ENCODE data around the gene EFCAB7.

EFCAB7 gene

DNA sequence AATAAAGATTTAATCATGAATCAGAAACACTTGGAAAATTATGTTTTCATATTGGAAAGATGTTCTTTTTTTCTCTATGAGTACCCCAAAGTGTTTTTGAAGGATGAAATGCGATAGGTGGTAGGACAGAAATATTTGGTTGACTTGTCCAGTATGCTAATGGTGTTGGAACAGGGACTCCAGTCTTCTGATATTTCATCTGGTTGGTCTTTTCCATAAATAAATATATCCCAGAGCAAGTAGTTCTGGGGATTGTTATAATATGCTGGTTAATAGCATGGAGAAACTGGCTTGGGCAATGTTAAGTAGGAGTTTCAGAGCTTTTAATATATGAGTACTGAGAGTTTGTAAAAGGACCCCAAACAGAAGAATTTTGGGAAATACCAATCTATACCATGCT, 78.6 kb downstream of the EFCAB7 start:
- no peak for DNase-seq (ENCODE audit: low read depth, low spot score)

- DNase-seq (ENCODE audit: low read depth, low spot score): no peak
Measured at GRCh38 chr1:63602629-63603028, 79.3 kb downstream of the EFCAB7 start.

- DNase-seq (ENCODE audit: low read depth, low spot score): no peak
Measured at GRCh38 chr1:63603810-63604209, 80.5 kb downstream of the EFCAB7 start.

DNA sequence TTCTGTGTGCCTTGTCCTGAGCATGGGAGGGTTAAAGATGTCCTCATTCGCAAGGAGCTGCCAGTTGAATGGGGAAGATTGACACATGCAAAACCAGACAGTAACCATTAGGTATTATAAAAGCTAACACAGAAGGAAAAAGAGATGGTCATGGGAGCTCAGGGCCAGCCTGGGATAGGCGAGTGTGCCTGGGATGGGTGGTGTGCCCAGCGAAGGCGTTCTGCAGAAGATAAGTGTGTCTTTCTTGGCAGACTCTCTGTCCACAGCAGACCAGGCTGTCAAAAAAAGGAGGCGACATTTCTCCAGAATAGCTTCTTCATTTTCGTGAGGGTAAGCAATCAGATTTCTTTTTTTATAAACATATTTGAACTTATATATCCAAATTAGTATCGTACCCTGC, 84.0 kb downstream of the EFCAB7 start:
- no peak for DNase-seq (ENCODE audit: low read depth, low spot score)

DNA sequence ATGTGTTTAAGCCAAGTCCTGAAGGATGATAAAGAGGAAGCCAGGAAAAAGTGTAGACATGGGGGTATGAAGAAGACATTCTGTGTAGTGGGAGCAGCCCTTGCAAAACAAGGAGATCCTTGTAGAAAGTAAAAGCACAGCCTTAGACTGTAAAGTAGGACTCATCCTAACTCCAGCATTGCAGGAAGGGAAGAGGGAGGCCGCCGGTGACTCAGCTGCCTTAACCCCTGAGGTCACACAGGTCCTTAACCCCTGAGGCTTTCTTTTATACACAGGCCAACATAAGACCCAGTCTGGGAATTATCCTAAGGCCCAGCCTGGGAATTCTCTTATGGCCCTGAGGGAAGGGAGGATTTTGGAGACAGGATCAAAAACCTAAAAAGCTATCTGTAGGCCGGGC, 87.9 kb downstream of the EFCAB7 start:
- no peak for DNase-seq (ENCODE audit: low read depth, low spot score)

- DNase-seq (ENCODE audit: low read depth, low spot score): no peak
Measured at GRCh38 chr1:63612564-63612963, 89.2 kb downstream of the EFCAB7 start.

DNA sequence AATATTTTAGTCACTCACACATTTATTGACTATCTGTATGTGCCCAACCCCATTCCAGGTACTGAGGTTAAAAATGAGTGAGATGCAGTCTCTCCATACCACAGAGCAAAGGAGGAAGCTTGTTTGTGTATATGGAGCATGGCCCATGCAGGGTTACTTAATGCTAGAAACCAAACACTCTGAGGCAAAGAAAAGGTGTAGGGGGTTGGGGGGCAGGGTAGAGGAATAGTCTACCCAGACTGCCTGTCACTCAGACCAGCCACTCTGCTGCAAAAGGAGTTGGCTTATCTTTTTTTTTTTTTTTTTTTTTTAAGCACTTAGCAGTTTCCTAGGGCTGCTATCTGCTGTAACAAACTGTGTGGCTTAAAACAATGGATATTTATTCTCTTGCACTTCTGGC, 89.6 kb downstream of the EFCAB7 start:
- DNase-seq (ENCODE audit: low read depth, low spot score): no peak

DNA sequence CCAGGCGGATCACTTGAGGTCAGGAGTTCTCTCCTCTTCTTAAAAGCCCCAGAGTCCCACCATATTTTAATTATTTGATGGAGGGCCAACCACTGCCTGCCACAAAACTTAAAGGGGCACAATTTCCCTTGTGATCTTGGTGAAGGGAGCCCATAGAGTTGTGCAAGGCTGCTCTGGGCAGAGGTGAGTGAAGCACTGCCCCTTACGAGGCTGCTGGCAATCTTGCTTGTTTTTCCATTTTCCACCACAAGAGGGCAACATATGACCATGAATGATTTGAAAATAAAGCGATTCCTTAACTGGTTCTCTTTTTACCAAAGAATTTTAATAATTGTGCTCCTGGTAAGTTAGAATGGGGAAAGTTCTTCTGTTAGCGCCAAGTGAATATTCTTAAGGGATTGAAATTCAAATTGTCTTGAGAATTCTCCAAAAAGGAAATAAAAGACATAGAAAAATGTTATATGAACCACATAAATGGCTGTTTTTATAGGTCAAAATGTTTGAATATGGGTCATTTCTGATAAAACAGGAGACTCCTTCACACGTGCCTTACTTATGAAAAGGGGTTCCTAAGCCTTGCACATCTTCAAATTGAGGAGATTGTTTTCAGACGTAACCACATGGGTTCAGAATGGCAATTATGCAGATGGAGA, 92.6 kb downstream of the EFCAB7 start:
- peak; percentile 26 for DNase-seq (ENCODE audit: low read depth, low spot score)

DNA sequence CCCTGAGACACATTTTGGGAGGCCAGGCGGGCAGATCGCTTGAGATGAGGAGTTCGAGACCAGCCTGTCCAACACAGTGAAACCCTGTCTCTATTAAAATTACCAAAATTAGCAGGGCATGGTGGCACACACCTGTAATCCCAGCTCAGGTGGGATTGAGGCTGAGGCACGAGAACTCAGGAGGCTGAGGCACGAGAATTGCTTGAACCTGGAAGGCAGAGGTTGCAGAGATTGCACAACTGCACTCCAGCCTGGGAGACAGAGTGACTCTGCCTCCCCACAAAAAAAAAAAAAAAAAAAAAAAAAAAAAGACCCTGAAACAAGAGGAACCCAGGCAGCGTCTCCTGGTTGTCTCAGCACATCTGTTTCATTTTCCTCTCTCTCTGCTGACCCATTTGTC, 94.1 kb downstream of the EFCAB7 start:
- DNase-seq (ENCODE audit: low read depth, low spot score): no peak

DNA sequence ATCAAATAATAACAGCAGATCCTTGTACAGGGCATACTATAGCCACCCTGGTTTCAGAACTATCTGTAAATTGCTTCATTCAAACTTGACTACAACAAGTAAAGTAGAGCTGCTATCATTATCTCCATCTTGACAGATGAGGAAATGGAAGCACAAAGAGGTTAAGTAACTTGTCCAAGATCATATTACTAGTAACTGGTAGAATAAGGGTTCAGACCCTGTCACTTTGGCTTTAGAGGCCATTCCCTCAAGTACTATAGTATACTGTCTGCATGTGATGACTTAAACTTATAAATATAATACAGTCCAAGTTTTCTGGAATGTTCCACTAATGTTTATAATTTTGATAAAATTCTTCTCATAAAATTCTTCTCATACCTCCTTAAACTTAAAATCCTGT, 94.7 kb downstream of the EFCAB7 start:
- DNase-seq (ENCODE audit: low read depth, low spot score): no peak

DNA sequence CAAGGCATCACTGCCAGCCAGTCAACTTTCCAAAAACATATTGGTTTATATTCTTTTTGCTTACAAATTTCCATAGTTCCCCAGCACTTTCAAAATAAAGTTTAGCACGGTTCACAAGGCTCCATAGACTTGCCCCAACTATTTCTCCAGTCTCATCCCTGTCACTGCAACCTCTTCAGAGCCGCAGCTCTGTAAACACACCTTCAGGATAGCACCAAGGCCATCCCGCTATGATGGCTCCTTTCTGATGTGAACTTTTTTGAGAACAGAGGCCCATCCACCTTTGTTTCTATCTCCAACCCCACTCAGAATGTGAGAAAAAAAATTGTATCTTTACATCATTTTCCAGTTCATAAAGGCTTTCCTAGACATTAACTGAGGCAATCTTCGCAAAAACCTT, 96.2 kb downstream of the EFCAB7 start:
- DNase-seq (ENCODE audit: low read depth, low spot score): no peak

- no peak for DNase-seq (ENCODE audit: low read depth, low spot score)
Measured at GRCh38 chr1:63620671-63621070, 97.3 kb downstream of the EFCAB7 start.

DNA sequence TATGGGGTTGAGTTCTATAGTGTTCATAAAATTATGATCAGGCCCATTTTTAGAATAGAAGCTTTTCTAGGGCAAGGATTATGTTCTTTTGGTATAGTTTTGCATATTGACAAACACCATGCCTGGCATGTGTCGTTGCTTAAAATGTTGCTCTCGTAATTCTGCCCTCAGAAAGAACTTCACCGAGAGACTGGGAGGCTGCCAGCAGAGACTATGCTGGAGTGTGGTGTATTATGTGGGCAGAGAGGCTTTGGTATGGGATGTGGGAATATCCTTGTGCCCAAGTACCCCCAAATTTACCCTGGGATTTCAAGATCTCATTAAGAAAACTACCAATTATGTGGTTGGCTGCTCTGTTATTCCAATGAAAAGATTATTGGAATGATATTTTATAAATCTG, 97.8 kb downstream of the EFCAB7 start:
- no peak for DNase-seq (ENCODE audit: low read depth, low spot score)

DNA sequence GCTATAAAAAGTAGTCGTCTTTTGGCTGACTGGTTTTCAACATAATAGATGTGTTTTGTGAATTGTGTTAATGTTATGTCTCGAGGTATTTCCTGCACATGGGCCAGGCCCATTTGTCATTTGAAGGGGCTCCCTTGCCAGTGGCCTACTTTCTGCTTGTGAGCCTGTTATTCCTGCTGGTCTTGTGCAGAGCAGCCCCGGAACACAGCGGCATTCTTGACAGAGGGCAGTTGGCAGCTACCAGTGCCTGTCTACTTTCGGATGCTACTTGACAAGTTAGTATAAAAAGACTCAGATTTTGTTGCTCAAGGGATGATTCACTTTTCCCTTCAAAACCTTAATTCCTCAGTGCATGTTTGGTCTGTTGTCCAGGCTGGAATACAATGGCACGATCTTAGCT, 98.4 kb downstream of the EFCAB7 start:
- DNase-seq (ENCODE audit: low read depth, low spot score): no peak
